Measurements from ENCODE around the gene PTGFRN. TPM values are rescaled to one million over a fixed set of nuclear protein-coding genes. Genes with fewer than 3 reads are reported as not detected.

The PTGFRN gene
- total RNA-seq, 4 donors from 2014 or later: 4.7 to 16.1 (median 14.6) TPM

DNA sequence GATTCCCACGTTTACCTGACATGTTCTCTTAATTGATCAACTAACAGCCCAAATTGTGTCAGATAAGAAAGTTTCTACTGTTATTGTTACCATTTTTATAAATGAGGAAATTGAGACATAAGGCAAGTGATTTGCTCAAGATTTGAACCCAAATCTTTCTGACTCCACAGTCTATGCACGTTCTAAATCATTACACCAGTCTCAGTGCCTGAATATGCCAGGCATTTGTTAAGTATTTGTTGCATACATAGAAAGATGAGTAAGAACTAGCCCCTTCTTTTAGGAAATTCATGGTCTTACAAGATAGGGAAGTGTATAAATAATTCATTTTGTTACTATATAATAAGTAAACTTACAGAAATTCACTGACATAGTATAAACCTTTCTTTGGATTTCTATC, 84.7 kb downstream of the PTGFRN start:
- TF ChIP-seq, protein P1, sequence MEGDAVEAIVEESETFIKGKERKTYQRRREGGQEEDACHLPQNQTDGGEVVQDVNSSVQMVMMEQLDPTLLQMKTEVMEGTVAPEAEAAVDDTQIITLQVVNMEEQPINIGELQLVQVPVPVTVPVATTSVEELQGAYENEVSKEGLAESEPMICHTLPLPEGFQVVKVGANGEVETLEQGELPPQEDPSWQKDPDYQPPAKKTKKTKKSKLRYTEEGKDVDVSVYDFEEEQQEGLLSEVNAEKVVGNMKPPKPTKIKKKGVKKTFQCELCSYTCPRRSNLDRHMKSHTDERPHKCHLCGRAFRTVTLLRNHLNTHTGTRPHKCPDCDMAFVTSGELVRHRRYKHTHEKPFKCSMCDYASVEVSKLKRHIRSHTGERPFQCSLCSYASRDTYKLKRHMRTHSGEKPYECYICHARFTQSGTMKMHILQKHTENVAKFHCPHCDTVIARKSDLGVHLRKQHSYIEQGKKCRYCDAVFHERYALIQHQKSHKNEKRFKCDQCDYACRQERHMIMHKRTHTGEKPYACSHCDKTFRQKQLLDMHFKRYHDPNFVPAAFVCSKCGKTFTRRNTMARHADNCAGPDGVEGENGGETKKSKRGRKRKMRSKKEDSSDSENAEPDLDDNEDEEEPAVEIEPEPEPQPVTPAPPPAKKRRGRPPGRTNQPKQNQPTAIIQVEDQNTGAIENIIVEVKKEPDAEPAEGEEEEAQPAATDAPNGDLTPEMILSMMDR (IDR thresholded peaks at IDR 0.05; ENCODE audit: low read depth): no peak

DNA sequence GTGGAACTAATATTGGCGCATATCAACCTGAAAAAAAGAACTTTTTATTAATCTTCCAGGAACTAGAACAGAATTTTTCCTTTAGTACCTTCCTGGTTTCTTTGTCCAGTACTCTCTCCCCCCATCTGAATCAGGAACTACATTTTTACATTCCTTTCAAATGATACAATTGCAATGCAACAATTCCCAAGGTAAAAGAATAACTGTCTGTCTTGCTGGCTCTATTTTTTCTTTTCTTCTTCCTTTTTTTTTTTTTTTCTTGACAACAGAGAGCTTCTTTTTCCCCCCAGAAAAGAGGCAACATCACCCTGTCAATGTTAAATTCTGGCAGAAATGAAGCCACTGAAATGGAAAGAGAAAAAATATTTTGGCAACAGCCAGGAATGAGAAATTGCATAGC, 87.3 kb downstream of the PTGFRN start:
- TF ChIP-seq, protein P1 (IDR thresholded peaks at IDR 0.05; ENCODE audit: low read depth): no peak

DNA sequence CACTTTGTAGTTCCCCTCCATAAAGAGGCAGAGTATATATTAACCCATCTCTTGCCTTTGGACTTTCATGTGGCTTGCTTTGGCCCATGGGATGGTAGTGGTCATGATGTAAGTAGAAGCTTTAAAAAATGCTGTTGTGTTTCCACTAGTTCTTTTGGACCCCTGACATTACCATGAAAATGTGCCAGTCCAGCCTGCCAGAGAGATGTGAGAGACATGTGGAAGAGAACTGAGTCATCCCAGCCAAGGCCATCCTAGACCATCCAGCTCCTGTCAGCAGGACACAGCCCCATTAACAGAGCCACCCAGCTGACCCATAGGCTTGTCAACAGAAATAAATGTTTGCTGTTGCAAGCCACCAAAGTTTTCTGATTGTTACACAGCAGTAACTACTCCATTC, 87.9 kb downstream of the PTGFRN start:
- TF ChIP-seq, protein P1 (IDR thresholded peaks at IDR 0.05; ENCODE audit: low read depth): no peak

GRCh38 chr1:116999596-116999995, 89.9 kb downstream of the PTGFRN start:
- TF ChIP-seq, protein P1 (IDR thresholded peaks at IDR 0.05; ENCODE audit: low read depth): no peak

DNA sequence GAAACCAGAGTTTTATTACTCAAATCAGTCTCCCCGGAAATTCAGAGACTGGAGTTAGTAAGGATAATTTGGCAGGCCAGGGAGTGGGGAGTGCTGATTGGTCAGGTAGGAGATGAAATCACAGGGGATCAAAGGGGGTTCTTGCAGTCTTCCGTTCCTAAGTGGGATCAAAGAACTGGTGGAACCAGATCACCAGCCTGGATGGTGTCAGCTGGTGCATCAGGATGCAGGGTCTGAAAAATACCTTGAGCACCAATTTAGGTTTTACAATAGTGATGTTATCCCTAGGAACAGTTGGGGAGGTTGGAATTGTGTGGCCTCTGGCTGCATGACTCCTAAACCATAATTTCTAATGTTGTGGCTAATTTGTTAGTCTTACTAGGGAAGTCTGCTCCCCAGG, 90.4 kb downstream of the PTGFRN start:
- TF ChIP-seq, protein P1 (IDR thresholded peaks at IDR 0.05; ENCODE audit: low read depth): no peak

GRCh38 chr1:117001254-117001927, 91.7 kb downstream of the PTGFRN start, which contains the start of gene CD101:
CD101 (plus strand) TSS chr1:117001760; CDS start chr1:117001818, 58 bp downstream.
- TF ChIP-seq, protein P1 (IDR thresholded peaks at IDR 0.05; ENCODE audit: low read depth): no peak

GRCh38 chr1:117003223-117003875, 93.6 kb downstream of the PTGFRN start:
- TF ChIP-seq, protein P1 (IDR thresholded peaks at IDR 0.05; ENCODE audit: low read depth): no peak
